GM19193 (cell line): ENCODE data around the gene SMCO1.

Experiments used
- POLR2A ChIP-seq: IDR thresholded peaks from 4 replicates; pipeline ENCODE4 v1.6.1; 2011; ENCODE audit not compliant: insufficient read depth, insufficient read length; ENCODE audit errors: extremely low read depth

The SMCO1 gene

GRCh38 chr3:196514913-196515621 lies at the start of gene SMCO1:
Gene SMCO1 (minus strand): TSS chr3:196515346. CDS start chr3:196515209, 137 bp downstream.
- no peak for TF ChIP-seq POLR2A

GRCh38 chr3:196563721-196564225 lies 48.6 kb upstream of the SMCO1 start:
- no peak for TF ChIP-seq POLR2A

- no peak for TF ChIP-seq POLR2A
These were observed 44.7 kb upstream of the SMCO1 start for GRCh38 chr3:196559826-196560225.

GRCh38 chr3:196558476-196558875 lies 43.3 kb upstream of the SMCO1 start:
- TF ChIP-seq POLR2A = no peak

GRCh38 chr3:196557236-196557635 lies 42.1 kb upstream of the SMCO1 start:
- TF ChIP-seq POLR2A = no peak

- TF ChIP-seq POLR2A = no peak
These were observed 40.1 kb upstream of the SMCO1 start for GRCh38 chr3:196555295-196555694.

- TF ChIP-seq POLR2A = no peak
These were observed 39.1 kb upstream of the SMCO1 start for GRCh38 chr3:196554205-196554604.

GRCh38 chr3:196553551-196553950 lies 38.4 kb upstream of the SMCO1 start:
- no peak for TF ChIP-seq POLR2A

- no peak for TF ChIP-seq POLR2A
These were observed 37.1 kb upstream of the SMCO1 start for GRCh38 chr3:196552253-196552652.

GRCh38 chr3:196547067-196547466 lies 31.9 kb upstream of the SMCO1 start:
- no peak for TF ChIP-seq POLR2A

- TF ChIP-seq POLR2A = no peak
These were observed 31.4 kb upstream of the SMCO1 start for GRCh38 chr3:196546537-196546936.

- no peak for TF ChIP-seq POLR2A
These were observed 29.4 kb upstream of the SMCO1 start for GRCh38 chr3:196544491-196544992.

GRCh38 chr3:196541684-196542445 lies 26.7 kb upstream of the SMCO1 start:
- TF ChIP-seq POLR2A = no peak

- no peak for TF ChIP-seq POLR2A
These were observed 22.3 kb upstream of the SMCO1 start for GRCh38 chr3:196537319-196537984.

GRCh38 chr3:196533260-196533681 lies 18.1 kb upstream of the SMCO1 start:
- no peak for TF ChIP-seq POLR2A
